Activated naive CD4-positive, alpha-beta T cell treated with anti-CD3 and anti-CD28 coated beads for 36 hours (primary cell): ENCODE results near the gene C19orf12. TPM values are rescaled to one million over a fixed set of nuclear protein-coding genes. Genes with fewer than 3 reads are reported as not detected.
"Not testable (repeated sequence)": the region's sequence is repeated elsewhere in the genome, so short reads cannot be mapped to it uniquely, and the experiment has no call there.

ENCODE experiments used
- CTCF ChIA-PET: fragments of 350-600 bp; sonication (Branson Sonifier 250); formaldehyde crosslinking; loops from one replicate; lab custom pipeline; 2021; ENCODE audit warnings: antibody characterized with exemption; lab: Charles Lee
- DNase-seq: peaks from one replicate; pipeline ENCODE4 v3.0.0-alpha.2; 2020
- H3K27ac Mint-ChIP-seq: one replicate; pipeline ENCODE4 v1.8.0; 2021; ENCODE audit warnings: mild to moderate bottlenecking, mixed read lengths
- H3K27me3 Mint-ChIP-seq: one replicate; pipeline ENCODE4 v1.8.0; 2021; ENCODE audit warnings: low read depth, mixed read lengths
- H3K36me3 Mint-ChIP-seq: one replicate; pipeline ENCODE4 v1.8.0; 2021; ENCODE audit warnings: low read depth, mixed read lengths
- H3K4me1 Mint-ChIP-seq: one replicate; pipeline ENCODE4 v1.8.0; 2021; ENCODE audit warnings: low read depth, mixed read lengths
- H3K4me3 Mint-ChIP-seq: one replicate; pipeline ENCODE4 v1.8.0; 2021; ENCODE audit warnings: mild to moderate bottlenecking, moderate library complexity, mixed read lengths
- H3K9me3 Mint-ChIP-seq: one replicate; pipeline ENCODE4 v1.8.0; 2021; ENCODE audit warnings: mixed read lengths
- intact Hi-C: fragments of 100-400 bp; cut with micrococcal nuclease; formaldehyde crosslinking; loops from one replicate; pipeline ENCODE4 v1.15.1; 2023
- total RNA-seq, 2 experiments: library from RNA; stranded (reverse); gene quantifications; one replicate each; pipeline ENCODE4 v1.2.3, GENCODE V29; 2021

C19orf12 gene
- total RNA-seq, 2 experiments from 2014 or later: 21.6 to 24.3 TPM

- peaks cover 11% of the 10 kb centered on the region for H3K4me1 Mint-ChIP-seq
- H3K36me3 Mint-ChIP-seq: no peaks in the 10 kb centered on the region
- CTCF ChIA-PET: interaction anchor here (0.9 kb wide), 1 partner anchor 30 kb away, joined by 3 read pairs; no protein-coding TSS in a partner anchor
- H3K4me3 Mint-ChIP-seq: peak overlapping the region; percentile 60
- H3K27ac Mint-ChIP-seq: no peak overlapping the region
- intact Hi-C loops: no loop called here
- H3K9me3 Mint-ChIP-seq: no peaks in the 10 kb centered on the region
- DNase-seq: peak; percentile 37
- H3K27me3 Mint-ChIP-seq: no peaks in the 10 kb centered on the region
These were observed 9.1 kb upstream of the C19orf12 start for GRCh38 chr19:29724102-29724641.

GRCh38 chr19:29717051-29717450 is 2.0 kb upstream of the C19orf12 start:
- CTCF ChIA-PET: interaction anchor here (1.1 to 7.7 kb wide), 19 partner anchors 9 to 274 kb away, joined by 3 to 145 read pairs (median 9); partner anchors contain the start of genes PLEKHF1 and POP4
- no peaks in the 10 kb centered on the region for H3K9me3 Mint-ChIP-seq
- no peaks in the 10 kb centered on the region for H3K27me3 Mint-ChIP-seq
- intact Hi-C loops: loop anchor here (10.0 kb wide), 1 partner anchor 508 kb away; no protein-coding TSS in a partner anchor
- H3K4me3 Mint-ChIP-seq: no peak overlapping the region
- peaks cover 13% of the 10 kb centered on the region for H3K36me3 Mint-ChIP-seq
- H3K27ac Mint-ChIP-seq: peak overlapping the region; percentile 97
- DNase-seq: no peak
- H3K4me1 Mint-ChIP-seq: peaks cover 28% of the 10 kb centered on the region

- no peaks in the 10 kb centered on the region for H3K27me3 Mint-ChIP-seq
- peak overlapping the region; percentile 92 for H3K4me3 Mint-ChIP-seq
- no peak for DNase-seq
- intact Hi-C loops: loop anchor here (1.0 to 10.0 kb wide), 10 partner anchors 11 to 509 kb away; partner anchors contain the start of genes CCNE1, PLEKHF1 and POP4
- CTCF ChIA-PET: interaction anchor here (0.5 to 7.7 kb wide), 38 partner anchors 9 to 1922 kb away, joined by 3 to 145 read pairs (median 5); partner anchors contain the start of genes PLEKHF1 and POP4
- H3K9me3 Mint-ChIP-seq: no peaks in the 10 kb centered on the region
- peak overlapping the region; percentile 97 for H3K27ac Mint-ChIP-seq
- H3K36me3 Mint-ChIP-seq: peaks cover 13% of the 10 kb centered on the region
- H3K4me1 Mint-ChIP-seq: peaks cover 39% of the 10 kb centered on the region
These were observed 880 bp upstream of the C19orf12 start for GRCh38 chr19:29715701-29716581.

GRCh38 chr19:29714371-29714952 is 599 bp downstream of the C19orf12 start:
- DNase-seq: peak; percentile 35
- intact Hi-C loops: loop anchor here (10.0 kb wide), 1 partner anchor 510 kb away; no protein-coding TSS in a partner anchor
- no peaks in the 10 kb centered on the region for H3K9me3 Mint-ChIP-seq
- H3K4me1 Mint-ChIP-seq: peaks cover 53% of the 10 kb centered on the region
- peak overlapping the region; percentile 90 for H3K27ac Mint-ChIP-seq
- no peaks in the 10 kb centered on the region for H3K27me3 Mint-ChIP-seq
- CTCF ChIA-PET: interaction anchor here (0.6 to 7.7 kb wide), 7 partner anchors 22 to 136 kb away, joined by 3 to 145 read pairs (median 5); partner anchors contain the start of genes PLEKHF1 and POP4
- peaks cover 19% of the 10 kb centered on the region for H3K36me3 Mint-ChIP-seq
- H3K4me3 Mint-ChIP-seq: peak overlapping the region; percentile 86

- H3K9me3 Mint-ChIP-seq: no peaks in the 10 kb centered on the region
- no peaks in the 10 kb centered on the region for H3K27me3 Mint-ChIP-seq
- intact Hi-C loops: loop anchor here (1.0 to 10.0 kb wide), 2 partner anchors 136 to 512 kb away; no protein-coding TSS in a partner anchor
- H3K4me3 Mint-ChIP-seq: peak overlapping the region; percentile 86
- H3K4me1 Mint-ChIP-seq: peaks cover 64% of the 10 kb centered on the region
- CTCF ChIA-PET: interaction anchor here (1.0 to 7.7 kb wide), 8 partner anchors 20 to 120 kb away, joined by 3 to 145 read pairs (median 14); partner anchors contain the start of genes PLEKHF1 and POP4
- H3K36me3 Mint-ChIP-seq: peaks cover 21% of the 10 kb centered on the region
- H3K27ac Mint-ChIP-seq: peak overlapping the region; percentile 90
- peak; percentile 46 for DNase-seq
These were observed 2.1 kb downstream of the C19orf12 start for GRCh38 chr19:29712744-29713516.

- CTCF ChIA-PET: interaction anchor here (0.9 to 7.7 kb wide), 7 partner anchors 10 to 159 kb away, joined by 3 to 145 read pairs (median 5); partner anchors contain the start of genes PLEKHF1 and POP4
- peaks cover 69% of the 10 kb centered on the region for H3K4me1 Mint-ChIP-seq
- H3K27me3 Mint-ChIP-seq: no peaks in the 10 kb centered on the region
- DNase-seq: peak; percentile 24
- peaks cover 23% of the 10 kb centered on the region for H3K36me3 Mint-ChIP-seq
- peak overlapping the region; percentile 74 for H3K27ac Mint-ChIP-seq
- intact Hi-C loops: loop anchor here (10.0 kb wide), 1 partner anchor 513 kb away; no protein-coding TSS in a partner anchor
- H3K9me3 Mint-ChIP-seq: no peaks in the 10 kb centered on the region
- peak overlapping the region; percentile 28 for H3K4me3 Mint-ChIP-seq
These were observed 3.4 kb downstream of the C19orf12 start for GRCh38 chr19:29711584-29712132.

- Mint-ChIP-seq H3K36me3 (peaks cover 31% of the 10 kb centered on the region), H3K27ac (peak overlapping the region; percentile 31), H3K4me1 (peaks cover 86% of the 10 kb centered on the region)
- DNase-seq, intact Hi-C loops, H3K27me3 Mint-ChIP-seq, CTCF ChIA-PET, H3K9me3 Mint-ChIP-seq, H3K4me3 Mint-ChIP-seq: not testable (repeated sequence)
These were observed 5.6 kb downstream of the C19orf12 start for GRCh38 chr19:29709440-29709798.

- Mint-ChIP-seq H3K4me1 (peaks cover 86% of the 10 kb centered on the region), H3K36me3 (peaks cover 28% of the 10 kb centered on the region), H3K4me3 (no peak overlapping the region), H3K27me3 (no peaks in the 10 kb centered on the region), H3K27ac (no peak overlapping the region), H3K9me3 (no peaks in the 10 kb centered on the region)
- CTCF ChIA-PET: interaction anchor here (3.3 kb wide), 1 partner anchor 8 kb away, joined by 15 read pairs; no protein-coding TSS in a partner anchor
- no peak for DNase-seq
- intact Hi-C loops: no loop called here
These were observed 6.3 kb downstream of the C19orf12 start for GRCh38 chr19:29708554-29709439.

- peaks cover 20% of the 10 kb centered on the region for H3K36me3 Mint-ChIP-seq
- no peaks in the 10 kb centered on the region for H3K27me3 Mint-ChIP-seq
- peaks cover 66% of the 10 kb centered on the region for H3K4me1 Mint-ChIP-seq
- H3K9me3 Mint-ChIP-seq: no peaks in the 10 kb centered on the region
- intact Hi-C loops: no loop called here
- CTCF ChIA-PET: interaction anchor here (0.6 to 3.3 kb wide), 3 partner anchors 10 to 96 kb away, joined by 3 to 15 read pairs (median 6); no protein-coding TSS in a partner anchor
- no peak overlapping the region for H3K4me3 Mint-ChIP-seq
- peak overlapping the region; percentile 56 for H3K27ac Mint-ChIP-seq
- DNase-seq: no peak
These were observed 8.4 kb downstream of the C19orf12 start for GRCh38 chr19:29706635-29707034.

- H3K4me3 Mint-ChIP-seq: no peak overlapping the region
- H3K36me3 Mint-ChIP-seq: peaks cover 19% of the 10 kb centered on the region
- H3K27ac Mint-ChIP-seq: peak overlapping the region; percentile 95
- H3K9me3 Mint-ChIP-seq: no peaks in the 10 kb centered on the region
- H3K4me1 Mint-ChIP-seq: peaks cover 56% of the 10 kb centered on the region
- DNase-seq: no peak
- CTCF ChIA-PET: interaction anchor here (1.7 to 3.8 kb wide), 3 partner anchors 11 to 95 kb away, joined by 6 to 16 read pairs (median 15); no protein-coding TSS in a partner anchor
- H3K27me3 Mint-ChIP-seq: no peaks in the 10 kb centered on the region
- intact Hi-C loops: loop anchor here (1.0 kb wide), 1 partner anchor 11 kb away; no protein-coding TSS in a partner anchor
These were observed 9.4 kb downstream of the C19orf12 start for GRCh38 chr19:29705706-29706105.
